ENCODE results near the gene SEMA3C.

DNA sequence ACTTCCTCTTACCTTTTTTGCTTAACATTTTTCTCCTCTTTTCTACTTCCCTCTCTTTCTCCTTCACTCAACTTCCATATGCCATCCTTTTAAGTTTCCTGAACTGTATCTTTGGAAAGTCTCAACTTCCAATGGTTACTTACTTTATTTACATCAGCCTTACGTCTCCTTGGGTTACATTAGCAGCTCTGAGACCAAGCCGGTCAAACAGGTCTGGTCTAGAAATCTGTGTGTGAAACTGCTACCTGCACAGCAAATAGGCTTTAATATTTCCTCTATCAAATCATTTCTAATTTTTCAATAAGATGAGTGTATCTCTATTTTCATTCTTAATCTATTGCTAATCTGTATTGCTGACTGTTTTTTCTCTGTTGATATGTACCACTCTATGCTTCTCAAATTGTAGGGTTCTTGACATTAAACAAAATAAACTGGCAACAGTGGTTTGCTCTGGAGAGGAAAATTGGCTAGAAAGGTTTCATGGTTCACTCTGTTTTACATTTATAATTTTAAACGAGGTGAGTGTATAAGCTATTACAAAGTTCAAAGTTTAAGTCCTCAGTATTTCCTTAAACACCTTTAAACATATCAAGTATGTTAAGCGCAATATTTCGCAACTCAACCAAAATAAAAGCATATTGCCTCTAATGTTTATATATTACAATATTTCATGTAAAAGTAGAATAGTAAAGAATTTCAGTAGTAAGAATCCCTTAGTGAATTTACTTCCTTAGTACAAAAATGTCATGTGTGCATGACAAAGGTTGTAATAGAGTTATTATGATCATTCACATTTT, 3.6 kb upstream of the SEMA3C start:
- TF ChIP-seq, protein P1, sequence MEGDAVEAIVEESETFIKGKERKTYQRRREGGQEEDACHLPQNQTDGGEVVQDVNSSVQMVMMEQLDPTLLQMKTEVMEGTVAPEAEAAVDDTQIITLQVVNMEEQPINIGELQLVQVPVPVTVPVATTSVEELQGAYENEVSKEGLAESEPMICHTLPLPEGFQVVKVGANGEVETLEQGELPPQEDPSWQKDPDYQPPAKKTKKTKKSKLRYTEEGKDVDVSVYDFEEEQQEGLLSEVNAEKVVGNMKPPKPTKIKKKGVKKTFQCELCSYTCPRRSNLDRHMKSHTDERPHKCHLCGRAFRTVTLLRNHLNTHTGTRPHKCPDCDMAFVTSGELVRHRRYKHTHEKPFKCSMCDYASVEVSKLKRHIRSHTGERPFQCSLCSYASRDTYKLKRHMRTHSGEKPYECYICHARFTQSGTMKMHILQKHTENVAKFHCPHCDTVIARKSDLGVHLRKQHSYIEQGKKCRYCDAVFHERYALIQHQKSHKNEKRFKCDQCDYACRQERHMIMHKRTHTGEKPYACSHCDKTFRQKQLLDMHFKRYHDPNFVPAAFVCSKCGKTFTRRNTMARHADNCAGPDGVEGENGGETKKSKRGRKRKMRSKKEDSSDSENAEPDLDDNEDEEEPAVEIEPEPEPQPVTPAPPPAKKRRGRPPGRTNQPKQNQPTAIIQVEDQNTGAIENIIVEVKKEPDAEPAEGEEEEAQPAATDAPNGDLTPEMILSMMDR (conservative IDR thresholded peaks at IDR 0.05 in 1 of 2, IDR thresholded peaks at IDR 0.05 in 1 of 2; ENCODE audit: low read depth in 1 of 2, low read length in 2 of 2), result no peak
- no peak for TF ChIP-seq EZH2 (IDR thresholded peaks at IDR 0.05; ENCODE audit: low read length, missing control alignments)
